Pancreas (tissue), 10 donors: ENCODE data around the gene TTC38. TPM values are rescaled to one million over a fixed set of nuclear protein-coding genes. Genes with fewer than 3 reads are reported as not detected.

Experiments
- ATAC-seq, 4 donors: fragments of 200-7000 bp; cut with Tn5 transposase; one replicate each; pipeline versions ENCODE4 v1.8.0 to v1.9.1; 2020; ENCODE audit warnings: mild to moderate bottlenecking in 4 of 4, moderate library complexity in 4 of 4
- DNase-seq, 6 donors: peaks; one replicate each; pipeline ENCODE4 v3.0.0-alpha.2; 2020
- FAIRE-seq: peaks from 2 replicates; lab custom pipeline; 2012; peaks lifted over from hg19 to GRCh38; lab: Jason Lieb, UNC
- H3K27ac ChIP-seq, 4 donors: fragments of 200-600 bp; sonication (generic); 1 replicate in 3 of 4; 2 replicates in 1 of 4; pipeline versions ENCODE4 v1.5.0 to v1.8.0; 2020
- H3K27me3 ChIP-seq, 4 donors: fragments of 200-600 bp; one replicate each; pipeline ENCODE4 v1.8.0; 2021
- H3K36me3 ChIP-seq, 3 donors: fragments of 200-600 bp; sonication (generic) in 1 of 3; one replicate each; pipeline versions ENCODE4 v1.5.0 to v1.8.0; 2020 to 2021
- H3K4me1 ChIP-seq, 3 donors: fragments of 200-600 bp; one replicate each; pipeline ENCODE4 v1.8.0; 2021
- H3K4me3 ChIP-seq, 4 donors: fragments of 200-600 bp; sonication (generic) in 2 of 4; one replicate each; pipeline versions ENCODE4 v1.5.0 to v1.8.0; 2020 to 2021
- H3K9me3 ChIP-seq, 4 donors: fragments of 200-600 bp; one replicate each; pipeline ENCODE4 v1.8.0; 2021
- WGBS, 2 donors: extraction: QIAGEN DNeasy Blood & Tissue Kit; methylation state at CpG; one replicate each; pipeline ENCODE4 v1.1.7; 2013; 5-methylcytosine and 5-hydroxymethylcytosine counted together
- intact Hi-C, 3 donors: fragments of 100-400 bp; cut with DNase I; formaldehyde crosslinking; loops; one replicate each; pipeline versions ENCODE4 v1.11.1 to v1.14.2; 2022
- polyA plus RNA-seq, 2 donors: library from polyadenylated mRNA; stranded (reverse); fragments of 200-250 nt; gene quantifications; one replicate each; pipeline ENCODE4 v1.2.3, GENCODE V29; 2013
- total RNA-seq, 6 donors: library from RNA; stranded (reverse); fragmentation: NEBNext Ultra II Directional in 4 of 6; extraction: Animal tissue kit (Norgen Biotek cat#: 25700) in 4 of 6; gene quantifications; one replicate each; pipeline versions ENCODE4 v1.2.1 to v1.2.4, GENCODE V29; 2021 to 2023
- TF ChIP-seq, protein P1 (sequence below), 4 donors: fragments of 200-600 bp; sonication (generic) in 3 of 4; IDR thresholded peaks; one replicate each; pipeline versions ENCODE4 v1.5.0 to v1.8.0; 2021; ENCODE audit warnings: antibody characterized with exemption in 4 of 4
- donor health status: healthy with polysubstance abuse.
- donor health status: DM: no; HTN: no; CAD: no; lungs with moderate emphysema.
- donor health status: DM: no; HTN: no; CAD: no.
- donor health status: control.
- donor health status: control.
- donor health status: Bipolar disorder and iron deficiency.
- donor health status: DM: yes; HTN: yes; CAD: no.
- donor health status: DM: no; HTN: no; CAD: no.
- donor health status: DM: no; HTN: no; CAD: no.
- donor health status: DM: yes; HTN: yes; CAD: no.

The TTC38 gene
- total and polyA plus RNA-seq, 8 donors: 18.6 to 32.8 (median 23.3) TPM

DNA sequence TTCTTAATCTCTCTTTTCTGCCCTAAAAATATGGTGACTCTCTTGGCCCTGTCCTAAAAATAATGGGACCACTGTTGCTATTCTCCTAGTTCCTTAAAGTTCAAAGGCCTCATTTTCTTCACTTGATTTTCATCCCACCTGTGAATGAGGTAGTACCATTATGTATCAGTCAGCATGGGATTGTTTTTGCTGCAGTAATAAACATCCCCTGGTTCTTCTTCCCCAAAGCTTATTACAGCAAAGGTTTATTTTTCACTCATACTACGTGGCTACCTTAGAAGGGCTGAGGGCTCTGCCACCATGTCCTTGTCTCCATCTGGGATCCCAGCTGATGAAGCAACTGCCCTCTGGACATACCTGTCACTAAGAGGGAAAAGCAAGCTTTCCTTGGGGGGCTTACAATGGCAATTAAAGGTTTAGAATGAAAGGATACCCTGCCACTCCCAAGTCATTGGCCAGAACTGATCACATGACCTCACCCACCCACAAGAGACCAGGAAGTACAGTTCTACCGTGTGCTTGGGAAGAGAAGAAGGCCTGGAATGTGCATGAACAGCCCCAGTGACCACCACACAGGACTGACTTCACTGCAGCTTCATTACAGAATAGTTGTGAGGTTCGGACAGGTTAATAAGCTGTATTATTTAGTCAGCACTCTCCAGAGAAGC lies 7.8 kb downstream of the TTC38 start:
- ATAC-seq: peak in 3 of 4 donors; percentile 35 to 60 (median 58)
- no peak for FAIRE-seq
- WGBS, 2 donors: 67 to 76% methylated on average over 3 of the region's 3 CpGs
- intact Hi-C loops: no loop called here
- no peak overlapping the region for H3K4me3 ChIP-seq
- TF ChIP-seq, protein P1, sequence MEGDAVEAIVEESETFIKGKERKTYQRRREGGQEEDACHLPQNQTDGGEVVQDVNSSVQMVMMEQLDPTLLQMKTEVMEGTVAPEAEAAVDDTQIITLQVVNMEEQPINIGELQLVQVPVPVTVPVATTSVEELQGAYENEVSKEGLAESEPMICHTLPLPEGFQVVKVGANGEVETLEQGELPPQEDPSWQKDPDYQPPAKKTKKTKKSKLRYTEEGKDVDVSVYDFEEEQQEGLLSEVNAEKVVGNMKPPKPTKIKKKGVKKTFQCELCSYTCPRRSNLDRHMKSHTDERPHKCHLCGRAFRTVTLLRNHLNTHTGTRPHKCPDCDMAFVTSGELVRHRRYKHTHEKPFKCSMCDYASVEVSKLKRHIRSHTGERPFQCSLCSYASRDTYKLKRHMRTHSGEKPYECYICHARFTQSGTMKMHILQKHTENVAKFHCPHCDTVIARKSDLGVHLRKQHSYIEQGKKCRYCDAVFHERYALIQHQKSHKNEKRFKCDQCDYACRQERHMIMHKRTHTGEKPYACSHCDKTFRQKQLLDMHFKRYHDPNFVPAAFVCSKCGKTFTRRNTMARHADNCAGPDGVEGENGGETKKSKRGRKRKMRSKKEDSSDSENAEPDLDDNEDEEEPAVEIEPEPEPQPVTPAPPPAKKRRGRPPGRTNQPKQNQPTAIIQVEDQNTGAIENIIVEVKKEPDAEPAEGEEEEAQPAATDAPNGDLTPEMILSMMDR (IDR thresholded peaks at IDR 0.05): no peak
- H3K9me3 ChIP-seq: no peaks in the 10 kb centered on the region
- H3K36me3 ChIP-seq: peaks cover 3 to 60% (median 41%) of the 10 kb centered on the region in 3 donors
- H3K27me3 ChIP-seq: no peaks in the 10 kb centered on the region
- no peak overlapping the region for H3K27ac ChIP-seq
- H3K4me1 ChIP-seq: no peaks in the 10 kb centered on the region
- no peak for DNase-seq

DNA sequence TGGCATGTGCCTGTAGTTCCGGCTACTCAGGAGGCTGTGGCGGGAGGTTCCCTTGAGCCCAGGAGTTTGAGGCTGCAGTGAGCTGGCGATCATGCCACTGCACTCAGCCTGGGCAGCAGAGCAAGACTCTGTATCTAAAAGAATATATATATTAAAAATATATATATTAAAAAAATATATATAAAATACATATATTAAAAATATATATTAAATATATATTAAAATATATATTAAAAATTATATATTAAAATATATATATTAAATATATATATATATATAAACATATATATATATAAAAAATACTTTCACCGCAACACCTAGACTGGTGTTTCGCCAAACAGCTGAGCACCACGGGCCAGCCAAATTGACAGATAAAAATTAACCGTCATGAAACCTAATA lies 8.8 kb downstream of the TTC38 start:
- DNase-seq (no peak), FAIRE-seq (peak; percentile 13), ATAC-seq (no peak)
- no peaks in the 10 kb centered on the region for H3K27me3 ChIP-seq
- H3K4me3 ChIP-seq: no peak overlapping the region
- intact Hi-C loops: no loop called here
- 85 to 86% methylated on average over 7 of the region's 7 CpGs for WGBS, 2 donors
- no peaks in the 10 kb centered on the region for H3K9me3 ChIP-seq
- TF ChIP-seq, protein P1 (IDR thresholded peaks at IDR 0.05): no peak
- H3K4me1 ChIP-seq: no peaks in the 10 kb centered on the region
- no peak overlapping the region for H3K27ac ChIP-seq
- peaks cover 5 to 68% (median 41%) of the 10 kb centered on the region in 3 donors for H3K36me3 ChIP-seq

DNA sequence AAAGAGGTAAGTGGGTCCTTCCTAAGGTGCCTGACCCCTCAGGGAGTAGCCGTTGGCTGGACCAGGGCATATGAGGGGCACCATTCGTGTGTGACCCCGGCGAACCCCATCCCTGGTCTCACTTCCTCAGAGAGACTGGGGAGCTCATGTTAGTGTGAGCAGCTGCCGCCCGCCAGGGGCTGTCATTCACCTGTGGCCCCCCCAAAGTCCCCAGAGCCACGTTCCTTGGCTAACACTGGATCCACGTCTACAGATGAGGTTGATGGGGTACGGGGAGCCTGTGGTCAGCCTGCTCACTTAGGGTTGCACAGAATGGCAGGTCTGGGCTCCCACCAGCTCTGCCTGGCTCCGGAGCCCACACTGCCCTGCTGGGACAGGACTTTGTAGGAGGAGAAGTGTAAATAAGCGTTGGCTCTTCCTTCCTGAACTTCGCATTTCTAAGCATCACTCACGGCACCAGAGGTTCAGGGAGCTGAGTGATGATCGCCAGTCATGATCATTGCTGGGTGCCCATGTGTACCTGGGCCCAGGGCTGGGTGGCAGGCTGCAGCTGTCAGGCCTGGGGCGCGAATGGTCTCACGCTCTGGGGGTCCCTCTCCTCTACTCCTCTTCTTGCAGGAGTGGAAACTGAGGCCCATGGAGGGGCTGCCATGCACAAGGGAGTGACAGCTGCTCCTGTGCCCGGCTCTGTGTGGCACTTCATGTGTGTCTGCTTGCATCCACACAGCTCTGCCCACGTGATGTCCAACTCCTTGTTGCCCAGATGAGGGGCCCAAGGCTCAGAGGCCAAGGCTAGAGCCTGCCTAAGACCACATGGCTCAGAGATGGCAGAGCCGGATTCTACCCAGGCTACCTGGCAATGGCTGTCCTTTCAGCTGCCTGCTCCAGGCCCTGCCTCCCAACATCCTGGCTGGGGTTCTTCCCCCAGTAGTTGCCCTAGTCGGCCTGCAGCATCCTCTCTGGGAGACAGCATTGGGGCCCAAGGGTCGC lies 11.1 kb downstream of the TTC38 start:
- Histone ChIP-seq H3K4me3 (no peak overlapping the region), H3K27me3 (no peaks in the 10 kb centered on the region), H3K4me1 (no peaks in the 10 kb centered on the region), H3K9me3 (no peaks in the 10 kb centered on the region), H3K27ac (no peak overlapping the region), H3K36me3 (peaks cover 5 to 79% (median 38%) of the 10 kb centered on the region in 3 donors)
- FAIRE-seq (no peak), ATAC-seq (no peak), DNase-seq (peak in 1 of 6 donors; percentile 12)
- TF ChIP-seq, protein P1 (IDR thresholded peaks at IDR 0.05): no peak
- intact Hi-C loops: no loop called here
- WGBS, 2 donors: 92 to 93% methylated on average over 22 of the region's 22 CpGs

DNA sequence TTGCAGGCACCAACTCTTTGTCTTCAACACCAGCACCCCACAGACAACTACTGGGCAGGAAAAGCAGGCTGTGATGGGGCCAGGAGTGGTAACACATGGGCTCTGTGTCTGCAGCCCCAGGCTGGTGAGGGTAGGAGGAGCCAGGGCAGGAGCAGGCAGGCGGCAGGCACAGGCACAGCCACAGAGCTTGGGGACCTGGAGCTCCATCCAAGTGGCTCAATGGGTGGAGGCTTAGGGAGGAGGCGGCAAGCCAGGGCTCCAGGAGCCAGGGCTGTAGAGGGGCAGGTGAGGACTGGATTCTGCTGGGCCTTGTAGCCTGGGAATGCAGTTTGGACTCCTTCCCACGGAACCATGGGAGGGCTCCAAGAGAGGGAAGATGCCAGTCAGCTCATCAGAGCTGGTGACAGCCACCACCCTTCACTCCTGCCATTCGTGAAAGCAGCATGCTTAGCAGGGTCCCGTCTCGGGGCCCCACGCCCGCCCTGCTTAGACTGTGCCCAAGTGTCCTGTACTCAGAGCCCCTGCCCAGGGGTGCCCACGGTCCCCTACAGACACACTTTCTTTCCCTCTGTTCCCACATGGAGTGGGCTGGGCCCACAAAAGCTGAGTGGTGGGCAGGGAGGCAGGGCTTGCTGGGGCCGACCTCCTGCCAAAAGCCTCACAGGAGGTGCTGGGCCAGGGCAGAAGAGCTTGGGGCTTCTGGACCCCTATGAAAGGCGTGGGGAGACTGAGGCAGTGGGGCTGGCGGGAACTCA lies 12.4 kb downstream of the TTC38 start:
- DNase-seq (peak in 1 of 6 donors; percentile 8), FAIRE-seq (no peak), ATAC-seq (peak in 1 of 4 donors; percentile 5)
- Histone ChIP-seq H3K9me3 (no peaks in the 10 kb centered on the region), H3K27ac (no peak overlapping the region), H3K4me1 (no peaks in the 10 kb centered on the region), H3K36me3 (peaks cover 5 to 81% (median 40%) of the 10 kb centered on the region in 3 donors), H3K4me3 (no peak overlapping the region), H3K27me3 (no peaks in the 10 kb centered on the region)
- intact Hi-C loops: no loop called here
- WGBS, 2 donors: 96% methylated on average over 12 of the region's 12 CpGs
- TF ChIP-seq, protein P1 (IDR thresholded peaks at IDR 0.05): no peak
